Endothelial cell of umbilical vein (primary cell): Measurements from ENCODE around the gene ESYT3.

Experiments used
- EZH2 ChIP-seq: IDR thresholded peaks from 2 replicates; pipeline ENCODE4 v1.6.1; 2012; ENCODE audit warnings: borderline replicate concordance, low read depth, mild to moderate bottlenecking, moderate library complexity, low read length, inconsistent platforms; ENCODE audit not compliant: severe bottlenecking
- FOS ChIP-seq: IDR thresholded peaks from 2 replicates; pipeline ENCODE4 v1.6.1; 2011; ENCODE audit warnings: mild to moderate bottlenecking, low read length, moderate library complexity, borderline replicate concordance; ENCODE audit not compliant: insufficient read depth
- JUN ChIP-seq: IDR thresholded peaks from 2 replicates; pipeline ENCODE4 v1.6.1; 2011; ENCODE audit warnings: borderline replicate concordance, low read depth; ENCODE audit not compliant: insufficient read length, insufficient read depth
- POLR2A ChIP-seq: IDR thresholded peaks from 2 replicates; pipeline ENCODE4 v1.6.1; 2012; ENCODE audit warnings: low read depth, mild to moderate bottlenecking, control low read depth, low read length
- POLR2AphosphoS5 ChIP-seq: IDR thresholded peaks from 2 replicates; pipeline ENCODE4 v1.6.1; 2012; ENCODE audit warnings: low read depth, mild to moderate bottlenecking, control low read depth, low read length, moderate library complexity; ENCODE audit not compliant: insufficient read depth
- TF ChIP-seq, protein P1 (sequence below), 2 donors: IDR thresholded peaks; 1 replicate in 1 of 2; 2 replicates in 1 of 2; pipeline ENCODE4 v1.5.1; 2011; ENCODE audit warnings: low read length in 2 of 2, mild to moderate bottlenecking in 2 of 2, moderate library complexity in 2 of 2, control low read depth in 1 of 2, inconsistent platforms in 1 of 2, low read depth in 1 of 2; ENCODE audit not compliant: insufficient read depth in 1 of 2; ENCODE audit errors: extremely low read depth in 1 of 2
- TF ChIP-seq, protein P2 (sequence below): IDR thresholded peaks from 2 replicates; pipeline ENCODE4 v1.6.1; 2011; ENCODE audit not compliant: insufficient read depth, insufficient read length

DNA sequence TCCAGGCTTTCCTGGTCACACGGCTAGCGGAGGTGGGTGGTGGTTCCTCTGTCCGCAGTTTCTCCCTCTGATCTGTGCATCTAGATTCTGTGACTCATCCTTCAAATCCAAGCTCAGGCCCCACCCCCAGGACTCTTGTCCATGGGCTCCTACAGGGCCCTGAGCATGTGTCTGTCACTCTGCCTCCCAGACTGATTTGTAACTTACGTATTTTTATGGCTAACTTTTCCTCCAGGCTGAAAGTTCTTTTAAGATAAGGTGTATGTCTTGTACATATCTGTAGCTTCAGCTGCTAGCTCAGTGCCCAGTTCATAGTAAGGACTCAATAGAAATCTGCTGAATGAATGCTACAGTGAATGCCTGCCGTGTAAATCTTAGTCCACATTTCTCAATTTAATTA, 8.0 kb downstream of the ESYT3 start:
- TF ChIP-seq, protein P1, sequence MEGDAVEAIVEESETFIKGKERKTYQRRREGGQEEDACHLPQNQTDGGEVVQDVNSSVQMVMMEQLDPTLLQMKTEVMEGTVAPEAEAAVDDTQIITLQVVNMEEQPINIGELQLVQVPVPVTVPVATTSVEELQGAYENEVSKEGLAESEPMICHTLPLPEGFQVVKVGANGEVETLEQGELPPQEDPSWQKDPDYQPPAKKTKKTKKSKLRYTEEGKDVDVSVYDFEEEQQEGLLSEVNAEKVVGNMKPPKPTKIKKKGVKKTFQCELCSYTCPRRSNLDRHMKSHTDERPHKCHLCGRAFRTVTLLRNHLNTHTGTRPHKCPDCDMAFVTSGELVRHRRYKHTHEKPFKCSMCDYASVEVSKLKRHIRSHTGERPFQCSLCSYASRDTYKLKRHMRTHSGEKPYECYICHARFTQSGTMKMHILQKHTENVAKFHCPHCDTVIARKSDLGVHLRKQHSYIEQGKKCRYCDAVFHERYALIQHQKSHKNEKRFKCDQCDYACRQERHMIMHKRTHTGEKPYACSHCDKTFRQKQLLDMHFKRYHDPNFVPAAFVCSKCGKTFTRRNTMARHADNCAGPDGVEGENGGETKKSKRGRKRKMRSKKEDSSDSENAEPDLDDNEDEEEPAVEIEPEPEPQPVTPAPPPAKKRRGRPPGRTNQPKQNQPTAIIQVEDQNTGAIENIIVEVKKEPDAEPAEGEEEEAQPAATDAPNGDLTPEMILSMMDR (IDR thresholded peaks at IDR 0.05; ENCODE audit: extremely low read depth in 1 of 2, insufficient read depth in 1 of 2, low read depth in 1 of 2, low read length in 2 of 2), result no peak
- no peak for TF ChIP-seq FOS
- TF ChIP-seq EZH2, result no peak
- TF ChIP-seq POLR2AphosphoS5, result no peak
- TF ChIP-seq, protein P2, sequence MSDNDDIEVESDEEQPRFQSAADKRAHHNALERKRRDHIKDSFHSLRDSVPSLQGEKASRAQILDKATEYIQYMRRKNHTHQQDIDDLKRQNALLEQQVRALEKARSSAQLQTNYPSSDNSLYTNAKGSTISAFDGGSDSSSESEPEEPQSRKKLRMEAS, result no peak
- TF ChIP-seq JUN, result no peak
- no peak for TF ChIP-seq POLR2A
